GM18511 (cell line): Measurements from ENCODE around the gene NLGN4X.

Experiments
- ATAC-seq: cut with Tn5 transposase; IDR thresholded peaks from one replicate; pipeline ENCODE4 v1.9.1; 2021; ENCODE audit warnings: mild to moderate bottlenecking, moderate library complexity; ENCODE audit not compliant: unreplicated experiment

NLGN4X gene

DNA sequence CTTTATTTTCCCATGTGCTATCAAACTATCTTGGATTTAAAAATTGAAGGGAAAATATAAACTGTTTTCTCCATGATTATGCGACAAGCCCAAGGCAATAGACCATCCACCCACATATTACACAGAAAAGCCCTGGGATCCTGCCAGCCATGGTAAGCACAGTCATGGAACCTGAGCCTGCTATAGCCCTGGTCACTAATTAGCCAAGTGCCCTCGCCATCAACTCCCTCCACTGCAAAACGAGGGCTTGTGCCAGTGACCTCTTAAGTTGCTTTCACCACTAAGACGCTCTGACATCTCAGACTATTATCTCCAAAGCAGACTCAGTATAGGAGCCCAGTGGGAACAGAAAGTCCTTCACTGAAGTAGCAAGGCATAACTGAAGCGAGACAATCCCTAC is 69.2 kb downstream of the NLGN4X start:
- ATAC-seq: no peak

- ATAC-seq: no peak
Observed at GRCh38 chrX:6151971-6152370, 76.7 kb downstream of the NLGN4X start.

DNA sequence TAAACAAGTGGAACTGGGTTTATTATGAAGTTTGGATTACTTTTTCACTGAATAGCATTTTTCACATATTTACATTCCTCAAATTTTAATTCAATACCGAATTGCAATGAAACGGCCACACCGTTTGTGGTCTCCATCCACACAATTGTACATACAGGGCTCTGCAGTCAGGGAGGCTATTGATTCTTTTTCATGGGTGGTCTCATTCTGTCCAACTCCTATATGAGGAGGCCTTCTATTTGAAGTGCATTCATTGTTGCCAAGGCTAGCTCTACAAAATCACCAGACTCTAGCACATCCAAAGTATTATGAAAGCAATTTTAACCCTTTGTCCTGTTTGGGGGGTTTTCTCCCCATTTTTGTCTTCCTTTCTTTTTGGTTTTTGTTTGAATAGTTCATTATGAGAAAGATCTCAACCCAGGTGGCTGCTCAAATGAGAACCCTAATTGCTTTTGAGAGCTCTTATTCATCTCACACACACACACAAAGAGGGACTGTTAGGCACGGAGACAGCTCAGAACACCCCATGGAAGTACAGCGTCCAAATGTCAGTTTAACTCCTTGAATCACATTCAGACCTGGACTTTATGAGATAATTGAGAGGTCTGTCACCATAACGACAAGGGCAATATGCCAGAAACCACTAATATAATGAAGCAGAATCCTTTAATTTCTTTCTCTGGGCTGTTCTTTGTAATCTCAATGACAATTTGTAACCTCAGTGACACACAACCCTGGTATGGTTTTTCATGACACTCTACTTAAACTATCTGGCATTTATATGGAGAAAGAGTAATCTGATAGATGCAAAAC is 79.4 kb downstream of the NLGN4X start:
- no peak for ATAC-seq

- ATAC-seq: no peak
Observed at GRCh38 chrX:6134255-6134654, 94.4 kb downstream of the NLGN4X start.

DNA sequence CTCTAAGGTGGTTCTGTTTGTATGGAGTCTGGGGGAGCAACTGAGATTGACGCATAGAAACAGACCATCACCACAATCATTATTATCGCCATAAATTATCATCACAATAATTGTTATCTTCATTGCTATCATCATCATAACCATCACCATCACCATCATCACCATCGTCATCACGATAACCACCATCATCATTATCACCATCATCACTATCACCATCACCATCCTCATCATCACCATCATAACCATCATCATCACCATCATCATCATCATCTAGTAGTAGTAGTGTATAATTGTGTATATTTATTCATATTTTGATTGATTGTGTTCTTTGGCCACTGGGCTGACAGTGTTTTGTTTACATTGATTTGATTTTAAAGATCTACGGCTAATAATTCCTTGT is 95.7 kb downstream of the NLGN4X start:
- no peak for ATAC-seq

DNA sequence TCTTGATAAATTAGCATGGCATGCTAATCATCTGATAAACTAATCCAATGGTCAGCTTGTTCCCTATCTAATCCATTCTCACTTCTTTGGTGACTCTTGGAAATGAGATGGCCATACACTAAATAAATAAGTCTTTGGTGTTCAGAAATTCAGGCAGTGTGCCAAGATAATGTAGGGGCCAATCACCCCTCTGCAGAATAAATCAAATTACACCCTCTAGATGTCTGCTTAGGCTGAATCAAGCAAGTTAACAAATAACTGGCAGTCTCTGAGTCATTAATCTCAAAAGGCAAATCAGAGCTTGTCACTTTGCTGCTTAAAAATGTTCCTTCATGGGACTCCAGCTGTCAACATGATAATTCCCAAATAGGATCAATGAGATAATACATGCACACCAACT is 97.4 kb downstream of the NLGN4X start:
- no peak for ATAC-seq

DNA sequence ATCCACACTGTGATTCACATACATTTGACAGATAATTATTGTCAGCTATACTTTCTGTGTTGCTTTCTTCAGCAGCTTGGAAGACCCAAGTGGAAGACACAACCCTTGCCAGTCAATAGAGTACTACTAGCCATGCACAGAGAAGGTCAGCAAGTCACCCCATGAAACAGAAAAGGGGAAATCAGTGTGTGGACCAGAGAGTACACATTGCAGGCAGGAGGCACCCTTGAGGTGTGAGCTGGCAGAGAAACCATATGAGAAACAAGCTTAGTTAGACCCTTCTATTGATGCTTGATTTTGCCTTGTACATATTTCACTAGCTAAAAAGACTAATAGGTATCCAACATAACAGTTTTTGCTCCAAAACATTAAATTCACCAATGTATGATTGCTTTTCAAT is 99.5 kb downstream of the NLGN4X start:
- no peak for ATAC-seq

DNA sequence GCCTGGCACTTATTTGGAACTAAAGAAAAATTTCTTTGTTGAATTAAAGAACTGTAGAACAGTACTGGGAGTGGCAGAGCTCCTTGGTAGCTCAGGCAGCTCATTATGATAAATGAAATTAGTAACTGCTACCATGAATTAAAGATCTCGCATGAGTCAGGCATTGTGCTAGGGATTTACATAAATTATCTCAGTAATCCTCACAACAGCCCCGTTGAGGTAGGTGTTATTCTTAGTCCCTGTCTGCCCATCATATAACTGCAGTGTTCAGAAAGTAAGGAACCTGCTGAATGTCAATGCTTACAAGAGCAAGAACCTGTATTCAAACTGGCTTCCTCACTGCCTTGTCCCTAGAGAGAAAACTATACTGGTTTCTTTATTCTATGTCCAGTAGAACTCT is 108.3 kb downstream of the NLGN4X start:
- no peak for ATAC-seq

GRCh38 chrX:6095469-6095868 is 133.2 kb downstream of the NLGN4X start:
- no peak for ATAC-seq

GRCh38 chrX:6074532-6074931 is 154.1 kb downstream of the NLGN4X start:
- no peak for ATAC-seq

DNA sequence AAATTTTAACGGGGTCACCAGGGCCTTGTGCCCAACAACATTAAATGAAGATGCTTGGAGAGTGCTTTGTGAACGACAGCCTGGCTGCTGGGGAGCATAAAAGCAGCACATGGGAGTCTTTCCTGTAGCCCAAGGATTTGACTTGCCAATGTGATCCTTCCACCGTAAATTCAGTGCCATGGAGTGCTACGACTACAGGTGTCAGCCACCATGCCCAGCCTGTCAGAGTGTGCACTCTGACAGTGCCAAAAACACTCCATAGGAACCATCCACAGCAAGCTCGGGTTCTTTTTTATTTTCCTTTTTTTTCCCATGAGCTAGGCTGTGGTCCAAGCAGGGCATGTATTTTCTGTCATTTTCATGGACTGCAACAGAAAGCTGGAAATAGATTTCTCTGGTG is 156.9 kb downstream of the NLGN4X start:
- no peak for ATAC-seq

GRCh38 chrX:6067600-6067999 is 161.1 kb downstream of the NLGN4X start:
- no peak for ATAC-seq

- no peak for ATAC-seq
Observed at GRCh38 chrX:6053141-6053540, 175.5 kb downstream of the NLGN4X start.

DNA sequence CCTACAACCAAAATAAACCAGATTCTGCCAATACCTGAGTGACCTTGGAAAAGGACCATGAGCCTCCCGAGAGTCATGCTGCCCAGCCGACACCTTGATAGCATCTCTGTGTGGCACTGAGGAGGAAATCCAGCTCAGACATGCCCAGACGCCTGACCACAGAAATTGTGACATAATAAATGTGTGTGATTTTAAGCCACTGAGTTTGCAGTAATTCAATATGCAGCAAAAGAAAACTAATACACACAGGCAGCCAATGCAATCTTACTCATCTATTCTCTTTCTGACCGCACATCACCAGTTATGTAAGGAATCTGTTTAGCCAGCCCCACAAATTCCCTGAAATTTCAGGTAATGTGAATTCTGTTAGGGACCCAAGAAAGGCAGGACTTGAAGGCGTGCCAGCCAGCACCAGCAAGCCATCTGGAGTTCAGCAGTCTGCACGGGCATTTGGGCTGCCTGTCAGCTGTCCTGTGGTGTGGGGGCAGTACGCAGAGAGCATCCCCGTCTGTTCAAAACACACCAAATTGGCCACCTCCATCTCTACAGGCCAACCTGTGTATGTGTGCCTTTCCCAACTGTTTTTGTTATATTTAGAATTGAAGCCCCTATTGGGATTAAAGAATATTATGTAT is 176.4 kb downstream of the NLGN4X start:
- ATAC-seq: no peak

GRCh38 chrX:6049132-6049531 is 179.5 kb downstream of the NLGN4X start:
- no peak for ATAC-seq

GRCh38 chrX:6041630-6042029 is 187.0 kb downstream of the NLGN4X start:
- ATAC-seq: no peak

GRCh38 chrX:6029014-6029413 is 199.7 kb downstream of the NLGN4X start:
- ATAC-seq: no peak

DNA sequence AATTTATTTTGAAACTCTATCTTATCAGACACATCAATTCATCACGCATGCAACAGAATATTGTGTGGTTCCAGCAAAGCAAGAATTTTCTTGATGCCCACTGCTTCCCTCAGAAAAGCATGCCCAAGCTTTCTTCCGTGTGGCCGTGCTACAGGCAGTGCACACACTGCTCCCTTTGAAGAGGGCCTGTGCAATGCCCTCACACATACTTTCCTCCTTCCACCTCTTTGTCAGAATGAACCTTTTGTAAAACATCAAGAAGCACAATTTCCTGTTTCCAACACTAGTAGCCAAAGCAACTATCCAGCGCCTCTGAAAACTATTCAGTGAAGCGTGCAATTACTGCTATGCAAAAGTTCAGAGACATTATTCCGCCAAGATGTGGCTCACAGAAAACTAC is 201.7 kb downstream of the NLGN4X start:
- no peak for ATAC-seq

DNA sequence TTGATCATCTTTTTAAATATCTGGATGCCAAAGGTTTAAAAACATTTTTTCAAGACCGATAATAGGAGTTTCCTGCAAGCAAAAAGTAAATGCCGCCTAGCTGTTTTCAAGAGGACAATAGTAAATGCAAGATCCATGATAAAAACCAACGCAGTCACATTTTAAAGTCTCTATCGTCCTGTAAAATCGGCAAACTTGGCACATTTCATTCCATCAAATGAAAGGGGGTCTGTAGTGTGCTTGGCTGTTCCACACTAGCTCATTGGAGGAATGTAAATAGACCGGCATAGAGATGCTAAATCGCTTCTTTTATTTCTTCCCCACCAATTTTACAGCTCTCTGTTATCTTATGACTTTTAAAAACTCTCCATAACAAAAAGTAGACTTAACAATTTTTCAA is 202.2 kb downstream of the NLGN4X start:
- ATAC-seq: no peak

GRCh38 chrX:6024204-6024603 is 204.5 kb downstream of the NLGN4X start:
- no peak for ATAC-seq

DNA sequence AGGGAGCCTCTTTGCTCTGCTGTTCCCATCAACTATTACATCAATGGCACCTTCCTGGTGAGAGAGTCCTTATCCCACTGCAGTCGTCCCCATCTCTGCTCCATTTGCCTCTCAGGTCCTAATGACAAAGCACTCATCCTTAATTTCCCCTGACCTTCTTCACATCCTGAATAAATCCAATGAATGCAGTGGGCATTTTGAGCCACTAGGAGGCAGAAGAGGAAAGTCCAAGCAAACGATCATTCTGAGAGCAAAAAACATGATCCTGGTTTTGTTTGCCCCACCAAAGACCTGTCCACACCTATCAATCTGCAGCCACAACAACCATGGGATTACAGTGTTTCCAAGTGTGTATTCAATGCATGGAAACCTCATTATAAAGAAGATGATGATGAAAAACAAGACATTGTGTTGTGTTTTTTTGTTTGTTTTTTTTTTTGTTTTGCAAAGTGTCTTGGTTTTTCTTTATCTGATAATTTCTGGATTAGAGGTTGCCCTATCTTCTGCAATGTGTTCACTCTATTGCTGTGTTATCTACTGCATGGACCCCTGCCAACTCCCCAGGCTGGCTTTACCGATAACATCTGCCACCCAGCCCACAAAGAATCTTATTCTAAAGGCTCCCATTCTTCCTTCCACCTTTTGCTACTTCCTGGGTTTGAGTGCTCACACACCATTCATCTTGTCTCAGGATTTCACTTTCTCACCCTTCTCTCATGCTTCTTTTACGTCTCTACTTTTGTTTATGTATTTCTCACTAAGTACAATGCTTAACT is 207.2 kb downstream of the NLGN4X start:
- ATAC-seq: peak; percentile 86

DNA sequence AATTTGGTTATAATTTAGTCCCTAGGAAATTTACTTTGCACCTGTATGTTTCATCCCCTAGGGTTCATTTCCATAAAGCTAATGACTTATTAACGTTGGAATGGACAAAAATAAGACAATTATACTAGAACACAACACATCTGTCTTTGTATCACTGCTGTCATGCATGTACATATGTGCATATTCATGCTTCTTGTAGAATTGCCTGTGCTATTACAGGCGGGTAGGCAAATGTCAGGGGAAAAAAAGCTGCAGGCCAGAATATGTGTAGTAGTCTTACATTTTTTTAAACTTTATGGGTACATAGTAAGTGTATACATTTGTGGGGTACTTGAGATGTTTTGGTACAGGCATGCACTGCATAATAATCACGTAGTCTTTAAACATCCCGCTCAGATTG is 209.6 kb downstream of the NLGN4X start:
- ATAC-seq: no peak
